ENCODE data around the gene GCH1. TPM values are rescaled to one million over a fixed set of nuclear protein-coding genes. Genes with fewer than 3 reads are reported as not detected.

The GCH1 gene
- total RNA-seq, 1 experiment from 2014 or later = 7.7 TPM

DNA sequence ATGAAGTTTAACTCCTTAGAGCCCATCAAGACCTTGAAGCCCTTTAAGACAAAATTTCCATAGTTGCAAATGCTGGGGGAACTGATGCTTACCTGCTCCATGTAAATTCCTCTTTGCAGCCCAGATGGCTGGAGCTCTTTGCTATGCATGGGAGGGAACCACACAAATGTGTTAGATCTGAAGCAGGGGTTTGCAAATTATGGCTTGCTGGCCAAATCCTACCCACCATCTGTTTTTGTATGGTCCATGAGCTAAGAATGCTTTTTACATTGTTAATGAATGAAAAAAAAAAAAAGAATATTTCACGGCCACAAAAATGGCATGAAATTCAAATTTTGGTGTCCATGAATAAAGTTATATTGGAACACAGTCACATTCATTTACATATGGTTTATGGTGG lies 74.6 kb downstream of the GCH1 start:
- intact Hi-C loops (cut with micrococcal nuclease; ENCODE audit: unreplicated experiment) = no loop called here
- no peak for DNase-seq (ENCODE audit: low spot score)
- TF ChIP-seq EZH2 (IDR thresholded peaks at IDR 0.05; ENCODE audit: borderline replicate concordance, low read depth, low read length, poor library complexity, severe bottlenecking) = no peak
- TF ChIP-seq, protein P1, sequence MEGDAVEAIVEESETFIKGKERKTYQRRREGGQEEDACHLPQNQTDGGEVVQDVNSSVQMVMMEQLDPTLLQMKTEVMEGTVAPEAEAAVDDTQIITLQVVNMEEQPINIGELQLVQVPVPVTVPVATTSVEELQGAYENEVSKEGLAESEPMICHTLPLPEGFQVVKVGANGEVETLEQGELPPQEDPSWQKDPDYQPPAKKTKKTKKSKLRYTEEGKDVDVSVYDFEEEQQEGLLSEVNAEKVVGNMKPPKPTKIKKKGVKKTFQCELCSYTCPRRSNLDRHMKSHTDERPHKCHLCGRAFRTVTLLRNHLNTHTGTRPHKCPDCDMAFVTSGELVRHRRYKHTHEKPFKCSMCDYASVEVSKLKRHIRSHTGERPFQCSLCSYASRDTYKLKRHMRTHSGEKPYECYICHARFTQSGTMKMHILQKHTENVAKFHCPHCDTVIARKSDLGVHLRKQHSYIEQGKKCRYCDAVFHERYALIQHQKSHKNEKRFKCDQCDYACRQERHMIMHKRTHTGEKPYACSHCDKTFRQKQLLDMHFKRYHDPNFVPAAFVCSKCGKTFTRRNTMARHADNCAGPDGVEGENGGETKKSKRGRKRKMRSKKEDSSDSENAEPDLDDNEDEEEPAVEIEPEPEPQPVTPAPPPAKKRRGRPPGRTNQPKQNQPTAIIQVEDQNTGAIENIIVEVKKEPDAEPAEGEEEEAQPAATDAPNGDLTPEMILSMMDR (conservative IDR thresholded peaks at IDR 0.05; ENCODE audit: low read depth, low read length) = no peak
- no TSS peak for BruUV-seq (replicated peaks)
- Histone ChIP-seq H3K27ac (ENCODE audit: low read depth, low read length, poor library complexity, severe bottlenecking) (no peak overlapping the region), H3K4me1 (ENCODE audit: insufficient read depth, low read length, poor library complexity, severe bottlenecking) (no peaks in the 10 kb centered on the region), H3K9me3 (ENCODE audit: low read depth, low read length, poor library complexity, severe bottlenecking) (peaks cover 8% of the 10 kb centered on the region), H3K36me3 (ENCODE audit: insufficient read depth, low read length, poor library complexity, severe bottlenecking) (no peaks in the 10 kb centered on the region), H3K4me3 (ENCODE audit: low read depth, low read length, poor library complexity, severe bottlenecking) (no peak overlapping the region), H3K27me3 (replicated peaks; ENCODE audit: insufficient read depth, low read depth, low read length, poor library complexity) (no peaks in the 10 kb centered on the region)
- ChIA-PET CTCF (no interaction called here), POLR2A (ENCODE audit: low non-redundant PET) (no interaction called here)

DNA sequence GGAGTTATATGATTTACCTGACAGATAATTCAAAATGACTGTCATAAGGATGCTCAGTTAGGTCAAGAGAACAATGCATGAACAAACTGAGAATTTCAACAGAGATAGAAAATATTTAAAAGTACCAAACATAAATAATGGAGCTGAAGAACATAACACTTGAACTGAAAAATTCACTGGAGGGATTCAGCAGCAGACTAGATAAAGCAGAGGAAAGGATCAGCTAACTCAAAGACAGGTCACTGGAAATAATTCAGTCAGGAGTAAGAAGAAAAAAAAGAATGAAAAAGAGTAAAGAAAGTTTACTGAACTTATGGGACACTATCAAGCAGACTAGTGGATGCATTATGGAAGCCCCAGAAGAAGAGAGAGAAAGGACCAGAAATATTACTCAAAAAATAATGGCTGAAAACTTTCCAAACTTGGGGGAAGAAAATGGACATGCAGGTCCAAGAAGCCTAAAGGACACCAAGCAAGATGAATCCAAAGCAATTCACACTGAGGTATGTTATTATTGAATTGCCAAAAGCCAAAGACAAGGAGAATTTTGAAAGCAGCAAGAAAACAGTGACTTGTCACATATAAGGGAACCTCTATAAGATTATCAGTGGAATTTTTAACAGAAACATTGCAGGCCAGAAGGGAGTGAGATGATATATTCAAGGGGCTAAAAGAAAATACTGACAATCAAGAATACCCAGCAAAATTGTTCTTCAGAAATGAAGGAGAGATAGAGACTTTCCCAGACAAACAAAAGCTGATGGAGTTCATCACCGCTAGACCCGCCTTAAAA lies 78.7 kb downstream of the GCH1 start:
- H3K36me3 ChIP-seq (ENCODE audit: insufficient read depth, low read length, poor library complexity, severe bottlenecking) = no peaks in the 10 kb centered on the region
- intact Hi-C loops (cut with micrococcal nuclease; ENCODE audit: unreplicated experiment) = no loop called here
- no peak for DNase-seq (ENCODE audit: low spot score)
- POLR2A ChIA-PET (ENCODE audit: low non-redundant PET) = no interaction called here
- TF ChIP-seq, protein P1 (conservative IDR thresholded peaks at IDR 0.05; ENCODE audit: low read depth, low read length) = no peak
- TF ChIP-seq EZH2 (IDR thresholded peaks at IDR 0.05; ENCODE audit: borderline replicate concordance, low read depth, low read length, poor library complexity, severe bottlenecking) = no peak
- no peaks in the 10 kb centered on the region for H3K27me3 ChIP-seq (replicated peaks; ENCODE audit: insufficient read depth, low read depth, low read length, poor library complexity)
- no TSS peak for BruUV-seq (replicated peaks)
- CTCF ChIA-PET = no interaction called here
- no peak overlapping the region for H3K27ac ChIP-seq (ENCODE audit: low read depth, low read length, poor library complexity, severe bottlenecking)
- H3K4me3 ChIP-seq (ENCODE audit: low read depth, low read length, poor library complexity, severe bottlenecking) = no peak overlapping the region
- H3K4me1 ChIP-seq (ENCODE audit: insufficient read depth, low read length, poor library complexity, severe bottlenecking) = peaks cover 3% of the 10 kb centered on the region
- peaks cover 8% of the 10 kb centered on the region for H3K9me3 ChIP-seq (ENCODE audit: low read depth, low read length, poor library complexity, severe bottlenecking)

DNA sequence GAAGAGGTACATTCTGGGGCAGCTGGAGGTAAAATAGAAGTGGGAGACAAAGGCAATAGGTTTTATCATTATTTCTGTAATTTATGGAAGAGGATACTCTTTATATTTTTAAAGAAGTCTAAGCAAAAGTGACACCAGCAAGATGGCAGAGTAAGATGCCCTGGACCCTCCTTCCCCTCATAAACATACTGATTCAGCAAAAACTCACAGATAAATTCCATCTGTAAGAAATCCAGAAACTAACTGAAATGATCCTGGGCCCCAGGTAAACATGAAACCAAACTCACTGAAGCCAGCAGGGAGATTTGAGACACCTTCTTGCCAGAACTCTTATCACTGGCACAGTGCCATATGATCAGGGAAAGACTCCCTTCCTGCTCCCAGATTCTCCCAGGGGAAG lies 79.9 kb downstream of the GCH1 start:
- H3K36me3 ChIP-seq (ENCODE audit: insufficient read depth, low read length, poor library complexity, severe bottlenecking) = no peaks in the 10 kb centered on the region
- TF ChIP-seq, protein P1 (conservative IDR thresholded peaks at IDR 0.05; ENCODE audit: low read depth, low read length) = no peak
- no peak for TF ChIP-seq EZH2 (IDR thresholded peaks at IDR 0.05; ENCODE audit: borderline replicate concordance, low read depth, low read length, poor library complexity, severe bottlenecking)
- no peak overlapping the region for H3K4me3 ChIP-seq (ENCODE audit: low read depth, low read length, poor library complexity, severe bottlenecking)
- CTCF ChIA-PET = no interaction called here
- peaks cover 10% of the 10 kb centered on the region for H3K4me1 ChIP-seq (ENCODE audit: insufficient read depth, low read length, poor library complexity, severe bottlenecking)
- H3K27me3 ChIP-seq (replicated peaks; ENCODE audit: insufficient read depth, low read depth, low read length, poor library complexity) = no peaks in the 10 kb centered on the region
- POLR2A ChIA-PET (ENCODE audit: low non-redundant PET) = no interaction called here
- DNase-seq (ENCODE audit: low spot score) = no peak
- intact Hi-C loops (cut with micrococcal nuclease; ENCODE audit: unreplicated experiment) = no loop called here
- BruUV-seq (replicated peaks) = no TSS peak
- no peak overlapping the region for H3K27ac ChIP-seq (ENCODE audit: low read depth, low read length, poor library complexity, severe bottlenecking)
- H3K9me3 ChIP-seq (ENCODE audit: low read depth, low read length, poor library complexity, severe bottlenecking) = peaks cover 8% of the 10 kb centered on the region
